Measurements from ENCODE around the gene KCTD8.

The KCTD8 gene

GRCh38 chr4:44448521-44449461, at the start of gene KCTD8:
KCTD8 (minus strand) TSS chr4:44448809.
- peak; percentile 6 for DNase-seq

- no peak for DNase-seq
Measured at GRCh38 chr4:44494810-44495701, 46.4 kb upstream of the KCTD8 start.

GRCh38 chr4:44493924-44494323, 45.3 kb upstream of the KCTD8 start:
- DNase-seq: no peak

- no peak for DNase-seq
Measured at GRCh38 chr4:44487341-44487740, 38.7 kb upstream of the KCTD8 start.

- DNase-seq: no peak
Measured at GRCh38 chr4:44479731-44480130, 31.1 kb upstream of the KCTD8 start.

GRCh38 chr4:44462259-44462658, 13.7 kb upstream of the KCTD8 start:
- no peak for DNase-seq

GRCh38 chr4:44447563-44448504, 775 bp downstream of the KCTD8 start:
- DNase-seq: no peak

GRCh38 chr4:44446801-44447562, 1.6 kb downstream of the KCTD8 start:
- no peak for DNase-seq

- no peak for DNase-seq
Measured at GRCh38 chr4:44446191-44446590, 2.4 kb downstream of the KCTD8 start.

- DNase-seq: no peak
Measured at GRCh38 chr4:44438687-44439086, 9.9 kb downstream of the KCTD8 start.

GRCh38 chr4:44434247-44434646, 14.4 kb downstream of the KCTD8 start:
- DNase-seq: no peak

GRCh38 chr4:44425614-44426208, 22.9 kb downstream of the KCTD8 start:
- DNase-seq: no peak

- no peak for DNase-seq
Measured at GRCh38 chr4:44422912-44423311, 25.7 kb downstream of the KCTD8 start.

GRCh38 chr4:44421330-44422065, 27.1 kb downstream of the KCTD8 start:
- no peak for DNase-seq

GRCh38 chr4:44415251-44415650, 33.4 kb downstream of the KCTD8 start:
- no peak for DNase-seq

GRCh38 chr4:44368413-44369167, 80.0 kb downstream of the KCTD8 start:
- DNase-seq: no peak

GRCh38 chr4:44354172-44354571, 94.4 kb downstream of the KCTD8 start:
- DNase-seq: no peak

- DNase-seq: no peak
Measured at GRCh38 chr4:44351069-44351468, 97.5 kb downstream of the KCTD8 start.

- DNase-seq: no peak
Measured at GRCh38 chr4:44342800-44343199, 105.8 kb downstream of the KCTD8 start.

GRCh38 chr4:44326741-44327140, 121.9 kb downstream of the KCTD8 start:
- DNase-seq: no peak
